Measurements from ENCODE around the gene B3GAT3. TPM values are rescaled to one million over a fixed set of nuclear protein-coding genes. Genes with fewer than 3 reads are reported as not detected.

B3GAT3 gene
- 40.7 to 59.1 TPM (median 53.6 TPM) in 5 replicates for total RNA-seq (2022; extraction: Qiagen RNA extraction)

GRCh38 chr11:62621567-62622470 lies at the start of gene B3GAT3:
TSS of gene B3GAT3 (minus strand) at chr11:62621986. CDS start at chr11:62621947, 39 bp downstream.

GRCh38 chr11:62665075-62665598 lies 43.4 kb upstream of the B3GAT3 start, which contains the start of the genes C11orf98 and CSKMT:
TSS of gene C11orf98 (minus strand) at chr11:62665210. CDS start at chr11:62665169, 41 bp downstream.
TSS of gene CSKMT (plus strand) at chr11:62665312. CDS start at chr11:62665880, 568 bp downstream.

GRCh38 chr11:62645946-62646824 lies 24.4 kb upstream of the B3GAT3 start, which contains the start of gene GANAB:
TSS of gene GANAB (minus strand) at chr11:62646613. CDS start at chr11:62646599, 14 bp downstream.

GRCh38 chr11:62612366-62613290 lies 9.2 kb downstream of the B3GAT3 start, which contains the start of the genes EML3 and ROM1:
TSS of gene EML3 (minus strand) at chr11:62612775. CDS start at chr11:62612457, 318 bp downstream.
TSS of gene ROM1 (plus strand) at chr11:62613257. CDS start at chr11:62613282, 25 bp downstream.

GRCh38 chr11:62601372-62602140 lies 20.2 kb downstream of the B3GAT3 start, which contains the start of gene MTA2:
TSS of gene MTA2 (minus strand) at chr11:62601865. CDS start at chr11:62601450, 415 bp downstream.

GRCh38 chr11:62591448-62592145 lies 30.2 kb downstream of the B3GAT3 start, which contains the start of gene TUT1:
TSS of gene TUT1 (minus strand) at chr11:62591523. CDS start at chr11:62591485, 38 bp downstream.

GRCh38 chr11:62573592-62574362 lies 48.0 kb downstream of the B3GAT3 start, which contains the start of gene EEF1G:
TSS of gene EEF1G (minus strand) at chr11:62573891. CDS start at chr11:62573842, 49 bp downstream.

Other genes with a start within 250 kb of the B3GAT3 start
- not detected in 5 replicates for gene SCGB1A1, start 203.0 kb downstream of the B3GAT3 start, total RNA-seq (2022; extraction: Qiagen RNA extraction)
- gene AHNAK, start 75.2 kb downstream of the B3GAT3 start, total RNA-seq (2022; extraction: Qiagen RNA extraction): 288 to 390 TPM (median 357 TPM) in 5 replicates
- 1,940 to 2,067 TPM (median 1,987 TPM) in 5 replicates for gene EEF1G, start 48.1 kb downstream of the B3GAT3 start, total RNA-seq (2022; extraction: Qiagen RNA extraction)
- 13.6 to 16.7 TPM (median 16.4 TPM) in 5 replicates for gene TUT1, start 30.5 kb downstream of the B3GAT3 start, total RNA-seq (2022; extraction: Qiagen RNA extraction)
- gene MTA2, start 20.1 kb downstream of the B3GAT3 start, total RNA-seq (2022; extraction: Qiagen RNA extraction): 84.2 to 90.9 TPM (median 87.8 TPM) in 5 replicates
- gene EML3, start 9.2 kb downstream of the B3GAT3 start, total RNA-seq (2022; extraction: Qiagen RNA extraction): 18.3 to 27.8 TPM (median 22.2 TPM) in 5 replicates
- 3.5 to 4.8 TPM (median 4.3 TPM) in 5 replicates for gene ROM1, start 8.7 kb downstream of the B3GAT3 start, total RNA-seq (2022; extraction: Qiagen RNA extraction)
- gene GANAB, start 24.6 kb upstream of the B3GAT3 start, total RNA-seq (2022; extraction: Qiagen RNA extraction): 226 to 272 TPM (median 254 TPM) in 5 replicates
- 16.6 to 22.4 TPM (median 21.4 TPM) in 5 replicates for gene INTS5, start 31.3 kb upstream of the B3GAT3 start, total RNA-seq (2022; extraction: Qiagen RNA extraction)
- gene C11orf98, start 43.2 kb upstream of the B3GAT3 start, total RNA-seq (2022; extraction: Qiagen RNA extraction): 120 to 142 TPM (median 133 TPM) in 5 replicates
- gene CSKMT, start 43.3 kb upstream of the B3GAT3 start, total RNA-seq (2022; extraction: Qiagen RNA extraction): 9.8 to 16.3 TPM (median 14.4 TPM) in 5 replicates
- gene UQCC3, start 49.7 kb upstream of the B3GAT3 start, total RNA-seq (2022; extraction: Qiagen RNA extraction): 27.0 to 39.9 TPM (median 36.2 TPM) in 5 replicates
- gene LBHD1, start 50.3 kb upstream of the B3GAT3 start, total RNA-seq (2022; extraction: Qiagen RNA extraction): 3.1 to 5.1 TPM (median 4.6 TPM) in 5 replicates
- gene UBXN1, start 57.1 kb upstream of the B3GAT3 start, total RNA-seq (2022; extraction: Qiagen RNA extraction): 102 to 125 TPM (median 116 TPM) in 5 replicates
- gene LRRN4CL, start 67.5 kb upstream of the B3GAT3 start, total RNA-seq (2022; extraction: Qiagen RNA extraction): 0.06 to 0.24 TPM (median 0.09 TPM) in 4 of 5 replicates, not detected in the other
- gene BSCL2, start 85.4 kb upstream of the B3GAT3 start, total RNA-seq (2022; extraction: Qiagen RNA extraction): 54.7 to 81.4 TPM (median 71.3 TPM) in 5 replicates
- gene GNG3, start 85.7 kb upstream of the B3GAT3 start, total RNA-seq (2022; extraction: Qiagen RNA extraction): not detected in 5 replicates
- 36.4 to 41.5 TPM (median 40.5 TPM) in 5 replicates for gene HNRNPUL2, start 105.5 kb upstream of the B3GAT3 start, total RNA-seq (2022; extraction: Qiagen RNA extraction)
- 28.9 to 34.9 TPM (median 31.7 TPM) in 5 replicates for gene TTC9C, start 106.5 kb upstream of the B3GAT3 start, total RNA-seq (2022; extraction: Qiagen RNA extraction)
- 1.1 to 1.8 TPM (median 1.6 TPM) in 5 replicates for gene ZBTB3, start 132.2 kb upstream of the B3GAT3 start, total RNA-seq (2022; extraction: Qiagen RNA extraction)
- 165 to 180 TPM (median 178 TPM) in 5 replicates for gene POLR2G, start 139.6 kb upstream of the B3GAT3 start, total RNA-seq (2022; extraction: Qiagen RNA extraction)
- gene TAF6L, start 149.4 kb upstream of the B3GAT3 start, total RNA-seq (2022; extraction: Qiagen RNA extraction): 11.7 to 16.5 TPM (median 12.7 TPM) in 5 replicates
- gene TMEM179B, start 165.4 kb upstream of the B3GAT3 start, total RNA-seq (2022; extraction: Qiagen RNA extraction): 78.3 to 95.8 TPM (median 85.2 TPM) in 5 replicates
- gene TMEM223, start 170.0 kb upstream of the B3GAT3 start, total RNA-seq (2022; extraction: Qiagen RNA extraction): 18.5 to 27.8 TPM (median 26.5 TPM) in 5 replicates
- 41.1 to 56.6 TPM (median 51.1 TPM) in 5 replicates for gene NXF1, start 183.5 kb upstream of the B3GAT3 start, total RNA-seq (2022; extraction: Qiagen RNA extraction)
- 19.5 to 24.9 TPM (median 24.1 TPM) in 5 replicates for gene STX5, start 210.1 kb upstream of the B3GAT3 start, total RNA-seq (2022; extraction: Qiagen RNA extraction)
- gene TEX54, start 210.9 kb upstream of the B3GAT3 start, total RNA-seq (2022; extraction: Qiagen RNA extraction): not detected in 5 replicates
- 74.3 to 86.7 TPM (median 77.3 TPM) in 5 replicates for gene WDR74, start 217.6 kb upstream of the B3GAT3 start, total RNA-seq (2022; extraction: Qiagen RNA extraction)